KBM-7 (cell line): Measurements from ENCODE around the gene NLRP1.
A peak's percentile ranks its signal among the peaks of the same experiment; 100 is the strongest.

ENCODE experiments used
- DNase-seq: peaks from one replicate; pipeline ENCODE4 v3.0.0-alpha.2; 2015
- in situ Hi-C: fragments of 300-500 bp; cut with MboI; formaldehyde crosslinking; loops from 2 replicates; pipeline ENCODE4 v1.14.3; 2020; ENCODE audit warnings: low sequenced_read_pairs, low pct_unique_long_range_greater_than_20kb, mixed read lengths

Gene NLRP1

DNA sequence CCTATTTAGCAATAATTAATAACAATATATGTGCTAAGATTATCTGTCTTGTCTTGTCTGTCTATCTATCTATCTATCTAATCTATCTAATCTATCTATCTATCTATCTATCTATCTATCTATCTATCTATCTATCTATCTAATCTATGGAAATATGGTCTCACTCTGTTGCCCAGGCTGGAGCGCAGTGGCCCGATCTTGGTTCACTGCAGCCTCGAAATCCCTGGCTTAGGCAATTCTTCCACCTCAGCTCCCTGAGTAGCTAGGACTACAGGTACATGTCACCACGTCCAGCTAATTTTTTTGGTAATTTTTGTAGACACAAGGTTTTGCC lies 53.3 kb downstream of the NLRP1 start:
- in situ Hi-C loops: no loop called here
- no peak for DNase-seq

DNA sequence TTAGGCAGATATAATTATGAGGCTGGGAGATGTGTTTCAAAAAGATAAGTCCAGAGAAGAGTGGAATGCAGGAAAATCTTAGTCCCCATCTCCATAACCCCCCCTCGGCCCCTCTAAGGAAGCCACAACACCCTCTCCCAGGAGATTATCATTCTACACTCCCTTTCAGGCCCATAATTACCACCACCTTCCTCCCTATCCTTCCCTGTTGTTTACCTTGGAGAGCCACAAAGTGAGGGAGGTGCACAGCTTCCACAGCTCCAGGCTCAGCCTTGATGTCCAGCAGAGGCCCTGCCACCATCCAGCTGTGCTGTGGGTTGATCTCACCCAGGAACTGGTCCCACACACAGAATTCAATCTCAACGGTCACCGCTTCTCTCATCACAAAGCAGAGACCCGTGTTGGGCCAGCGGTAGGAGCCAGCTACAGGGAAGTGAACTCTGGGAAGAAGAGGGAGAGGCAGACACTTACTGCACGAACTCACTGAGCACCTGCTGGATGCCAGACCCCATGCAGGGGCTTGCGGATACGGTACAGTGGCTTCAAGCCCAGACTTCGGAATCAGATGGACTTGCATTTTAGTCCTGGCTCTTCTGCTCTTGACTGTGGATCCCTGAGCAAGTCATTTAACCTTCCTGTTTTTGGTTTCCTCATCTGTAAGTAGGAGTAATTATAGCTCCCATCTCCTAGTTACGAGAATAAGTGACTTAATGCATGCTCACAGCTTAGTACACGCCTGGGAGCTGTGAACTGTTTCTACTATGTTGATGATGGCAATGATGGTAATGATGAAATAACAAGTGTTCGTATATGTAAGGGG lies 53.8 kb downstream of the NLRP1 start:
- DNase-seq: no peak
- in situ Hi-C loops: no loop called here

DNA sequence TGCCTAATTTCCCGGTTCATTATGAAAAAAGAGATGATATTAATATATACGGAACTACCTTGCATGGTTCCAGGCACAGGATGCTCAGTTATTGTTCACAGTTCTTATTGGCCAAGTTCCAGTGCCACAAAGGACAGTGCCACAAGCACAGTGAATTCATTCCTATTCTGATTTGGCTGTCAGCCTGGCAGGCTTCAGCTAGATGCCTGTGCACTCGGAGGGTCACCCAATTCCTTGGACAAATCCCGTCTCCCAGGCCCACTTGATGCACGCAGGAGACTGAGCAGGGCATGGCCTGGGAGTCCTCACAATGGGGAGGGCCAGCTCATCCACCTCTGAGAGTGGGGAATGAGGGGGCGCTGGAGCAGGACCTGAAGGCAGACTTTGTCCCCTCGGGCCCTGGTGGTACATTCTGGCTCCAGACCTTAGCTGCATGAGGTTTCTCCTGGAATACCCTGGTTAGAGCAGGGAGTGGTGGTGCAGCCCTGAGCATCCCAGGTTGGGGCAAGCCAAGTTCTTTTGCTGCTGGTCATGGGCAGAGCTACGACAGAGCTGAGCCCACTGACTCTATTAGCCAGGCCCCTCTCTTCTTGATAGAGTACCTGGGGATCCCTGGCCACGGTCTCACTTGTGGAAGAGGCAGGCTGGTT lies 56.6 kb downstream of the NLRP1 start:
- DNase-seq: no peak

DNA sequence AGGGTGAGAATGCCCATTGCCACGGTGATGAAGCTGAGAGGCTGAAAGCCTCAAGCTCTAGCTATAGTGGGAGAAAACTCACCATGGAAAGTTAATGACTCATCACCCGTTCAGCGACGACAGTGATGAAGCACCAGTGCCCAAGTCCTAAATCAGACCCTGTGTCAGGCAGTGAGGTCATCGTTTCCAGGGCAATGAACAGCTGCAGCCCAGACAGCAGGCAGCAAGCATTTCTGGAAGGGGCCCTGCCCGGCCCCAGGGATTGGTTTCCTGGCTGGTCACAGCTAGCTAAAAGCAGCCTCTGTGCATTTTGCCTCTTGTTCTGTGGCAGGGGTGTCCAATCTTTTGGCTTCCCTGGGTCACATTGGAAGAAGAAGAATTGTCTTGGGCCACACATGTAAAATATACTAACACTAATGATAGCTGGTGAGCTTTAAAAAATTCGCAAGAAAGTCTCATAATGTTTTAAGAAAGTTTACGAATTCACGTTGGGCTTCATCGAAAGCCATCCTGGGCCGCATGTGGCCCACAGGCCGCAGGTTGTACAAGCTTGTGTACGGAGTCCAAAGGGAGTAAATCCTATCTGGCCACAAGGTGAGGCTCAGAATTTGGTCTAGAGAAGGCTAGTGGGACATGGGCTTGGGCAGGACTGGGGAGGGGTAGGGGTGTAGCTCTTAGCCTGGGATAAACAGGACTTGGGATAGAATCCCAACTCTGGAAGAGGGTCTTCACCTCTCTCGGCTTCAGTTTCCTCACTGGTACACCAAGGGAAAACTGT lies 57.3 kb downstream of the NLRP1 start:
- DNase-seq: peak; percentile 39
- in situ Hi-C loops: no loop called here

More for the DNA sequence above, 56.6 kb downstream of the NLRP1 start:
- in situ Hi-C loops: no loop called here

DNA sequence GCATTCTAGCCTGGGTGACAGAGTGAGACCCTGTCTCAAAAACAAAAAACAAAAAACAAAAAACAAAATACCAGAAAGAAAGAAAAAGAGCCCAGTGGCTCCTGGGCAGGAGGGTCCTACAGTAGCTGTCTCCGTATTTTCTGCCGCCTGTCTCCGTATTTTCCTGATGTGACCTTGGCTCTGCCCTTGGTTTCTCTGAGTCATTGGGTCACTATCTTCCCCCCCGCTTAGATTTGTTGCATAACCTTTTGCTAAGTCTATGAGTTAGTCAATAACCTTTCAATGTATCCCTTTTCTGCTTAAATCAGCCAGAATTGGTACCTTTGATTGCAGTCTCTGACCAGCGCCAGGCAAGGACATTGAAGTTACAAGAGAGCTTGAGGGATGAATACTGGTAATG lies 61.1 kb downstream of the NLRP1 start:
- in situ Hi-C loops: no loop called here
- no peak for DNase-seq

DNA sequence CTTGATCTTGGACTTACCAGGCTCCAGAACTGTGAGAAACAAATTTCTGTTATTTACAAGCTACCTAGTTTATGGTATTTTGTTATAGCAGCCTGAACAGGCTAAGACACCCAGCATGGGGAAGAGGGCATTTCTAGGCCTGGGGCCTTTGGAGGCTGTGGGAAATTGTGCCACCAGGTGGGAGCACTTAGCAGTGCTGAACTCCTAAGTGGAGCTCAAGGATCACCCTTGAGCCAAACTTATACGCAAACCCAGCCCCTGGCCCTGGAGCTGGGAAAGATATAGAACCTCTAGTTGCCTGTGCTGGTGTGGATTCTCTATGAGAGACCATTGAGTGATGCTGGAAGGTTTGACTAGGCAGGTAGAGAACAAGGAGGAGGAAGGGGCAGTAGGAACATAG lies 61.8 kb downstream of the NLRP1 start:
- in situ Hi-C loops: no loop called here
- no peak for DNase-seq

DNA sequence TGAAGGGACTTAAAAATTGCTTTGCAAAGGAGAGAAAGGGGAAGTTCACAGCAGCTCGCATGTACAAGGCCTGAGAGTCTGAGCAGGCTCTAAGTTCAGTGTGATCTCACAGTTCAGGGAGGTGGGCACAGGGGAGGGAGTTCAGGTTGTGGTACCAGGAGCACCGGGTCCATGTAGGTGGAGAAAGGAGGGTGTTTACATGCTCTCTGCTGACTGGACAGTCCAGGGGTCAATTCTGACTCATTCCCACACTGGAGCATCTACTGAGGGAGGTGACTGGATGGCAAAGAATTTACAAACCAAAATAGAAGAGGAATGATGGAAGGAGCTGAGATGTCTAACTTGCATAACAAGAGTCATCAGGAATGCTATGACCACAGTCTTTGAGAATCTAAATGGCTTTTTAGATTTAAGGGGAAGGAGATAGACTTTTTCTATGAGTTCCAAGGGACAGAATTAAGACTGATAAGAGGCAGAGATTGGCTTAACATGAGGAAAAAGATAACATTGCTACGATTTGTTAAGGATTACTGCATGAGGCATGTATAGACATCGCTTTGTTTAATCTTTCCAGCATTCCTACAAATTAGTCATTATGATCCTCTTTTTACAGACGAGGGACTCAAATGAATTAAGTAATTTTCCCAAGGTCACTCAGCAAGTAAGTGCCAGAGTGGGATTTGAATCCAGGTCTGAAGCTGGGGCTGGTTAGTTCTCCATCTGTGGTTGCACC lies 68.1 kb downstream of the NLRP1 start:
- in situ Hi-C loops: no loop called here
- DNase-seq: peak; percentile 36

DNA sequence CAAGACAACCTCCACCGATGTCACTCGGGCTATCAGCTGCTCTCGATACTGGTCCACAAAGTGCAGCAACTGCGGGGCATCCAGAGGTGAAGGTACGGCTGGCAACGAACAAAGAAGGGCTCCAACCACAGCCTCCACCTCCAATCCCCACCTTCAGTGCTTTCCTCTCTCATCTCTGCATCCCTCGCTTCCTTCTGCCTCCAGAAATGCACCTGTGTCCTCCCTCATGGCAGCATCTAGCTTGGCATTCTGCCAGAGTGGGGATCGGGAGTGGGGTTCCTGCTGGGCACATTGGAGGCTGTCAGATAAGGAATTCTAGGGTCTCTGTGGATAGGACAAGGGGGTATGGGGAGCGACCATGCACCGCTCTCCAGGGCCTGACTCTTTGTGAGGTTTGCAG lies 69.3 kb downstream of the NLRP1 start:
- DNase-seq: no peak
- in situ Hi-C loops: no loop called here

DNA sequence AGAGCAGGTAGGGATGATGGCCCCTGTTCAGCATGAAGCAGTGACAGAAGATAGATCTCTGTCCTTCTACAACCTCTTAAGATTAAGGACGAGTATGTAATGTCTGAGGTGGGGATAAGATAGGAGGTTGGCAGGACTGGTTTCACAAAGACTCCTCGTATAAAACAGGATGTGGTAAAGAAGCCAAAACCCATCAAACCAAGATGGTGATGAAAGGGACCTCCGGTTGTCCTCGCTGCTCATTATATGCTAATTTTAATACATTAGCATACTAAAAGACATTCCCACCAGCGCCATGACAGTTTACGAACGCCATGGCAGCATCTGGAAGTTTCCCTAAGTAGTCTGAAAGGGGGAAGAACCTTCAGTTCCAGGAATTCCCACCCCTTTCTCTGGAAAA lies 70.7 kb downstream of the NLRP1 start:
- peak; percentile 34 for DNase-seq
- in situ Hi-C loops: no loop called here

DNA sequence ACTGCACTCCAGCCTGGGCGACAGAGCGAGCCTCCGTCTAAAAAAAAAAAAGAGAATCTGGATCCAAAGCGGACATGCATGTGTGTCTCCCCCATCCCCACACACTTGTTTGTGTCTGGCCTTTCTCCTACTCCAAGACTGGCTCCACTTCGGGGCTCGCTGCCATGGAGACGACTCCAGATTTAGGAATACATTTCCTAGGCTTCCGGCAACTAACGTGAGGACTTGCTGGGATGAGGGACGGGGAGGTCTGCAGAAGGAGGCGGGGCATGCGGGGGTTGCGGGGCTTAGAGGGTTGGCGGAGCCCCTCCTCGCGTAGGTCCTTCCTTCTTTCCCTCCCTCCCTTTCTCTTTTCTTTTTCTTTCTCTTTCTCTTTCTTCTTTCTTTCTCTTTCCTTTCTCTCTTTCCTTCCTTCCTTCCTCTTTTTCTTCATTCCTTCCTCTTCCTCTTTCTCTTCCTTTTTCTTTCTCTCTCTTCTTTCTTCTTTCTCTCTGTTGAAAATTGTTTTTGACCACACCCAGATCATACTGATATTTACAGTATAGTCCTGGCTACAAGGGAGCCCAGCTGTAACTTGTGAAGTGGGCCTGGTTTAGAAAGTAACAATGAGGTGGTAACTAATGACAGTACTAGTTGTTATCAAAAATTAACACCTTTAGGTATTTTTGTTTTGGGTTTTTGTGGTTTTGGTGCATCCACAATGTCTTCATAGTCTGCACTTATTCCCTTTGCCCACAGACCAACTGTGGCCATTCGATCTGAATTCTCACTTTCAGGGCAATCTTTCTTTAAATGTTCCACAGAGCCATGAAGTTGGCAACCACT lies 72.7 kb downstream of the NLRP1 start:
- DNase-seq: no peak
- in situ Hi-C loops: no loop called here

DNA sequence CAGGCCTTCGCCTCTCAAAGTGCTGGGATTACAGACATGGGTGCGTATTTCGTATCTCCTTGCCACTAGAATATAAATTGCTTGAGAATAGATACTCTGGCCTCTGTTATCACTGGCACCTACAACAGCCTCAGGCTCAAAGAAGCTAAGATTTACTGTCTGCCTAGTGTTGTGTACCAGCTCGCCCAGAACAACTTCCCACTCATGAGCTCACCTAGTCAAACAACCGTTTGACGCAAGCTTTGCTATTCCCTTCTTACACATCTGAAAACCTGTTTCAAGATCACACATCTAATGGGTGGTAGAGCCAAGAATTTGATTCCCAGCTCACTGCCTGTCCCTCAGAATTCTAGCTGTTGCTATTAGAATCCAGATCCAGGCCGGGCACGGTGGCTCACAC lies 73.5 kb downstream of the NLRP1 start:
- no peak for DNase-seq
- in situ Hi-C loops: no loop called here

DNA sequence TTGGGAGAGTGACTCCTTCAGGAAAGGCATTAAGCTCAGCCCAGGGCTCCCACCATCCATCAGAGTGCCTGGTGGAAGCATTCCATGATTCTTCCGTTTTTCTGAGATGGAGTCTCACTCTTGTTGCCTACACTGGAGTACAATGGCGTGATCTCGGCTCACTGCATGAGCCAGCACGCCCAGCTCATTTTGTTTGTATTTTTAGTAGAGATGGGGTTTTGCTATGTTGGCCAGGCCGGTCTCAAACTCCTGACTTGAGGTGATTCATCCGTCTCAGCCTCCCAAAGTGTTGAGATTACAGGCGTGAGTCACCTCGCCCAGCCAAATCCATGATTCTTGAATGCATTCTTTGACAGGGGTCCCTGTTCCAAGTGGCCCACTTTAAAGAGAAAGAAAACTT lies 74.8 kb downstream of the NLRP1 start:
- no peak for DNase-seq
- in situ Hi-C loops: no loop called here

DNA sequence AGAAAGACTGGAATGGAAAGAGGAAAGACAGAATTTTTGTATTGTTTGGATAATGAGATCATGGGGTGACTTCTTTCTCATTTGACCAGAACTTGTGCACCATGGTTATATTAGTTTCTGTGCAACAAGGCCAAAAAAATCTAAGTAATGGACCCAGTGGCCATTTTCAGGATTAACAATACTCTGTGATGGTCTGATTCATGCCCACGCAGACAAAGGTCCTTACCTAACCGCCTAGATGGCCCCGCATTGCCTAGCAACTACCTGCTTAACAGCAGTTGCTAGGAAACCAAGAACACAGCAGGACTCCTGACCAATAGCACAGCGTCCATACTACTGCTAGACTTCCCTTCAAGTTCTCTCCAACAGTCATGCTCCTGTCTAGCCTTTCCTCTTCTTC lies 75.5 kb downstream of the NLRP1 start:
- in situ Hi-C loops: no loop called here
- DNase-seq: no peak

DNA sequence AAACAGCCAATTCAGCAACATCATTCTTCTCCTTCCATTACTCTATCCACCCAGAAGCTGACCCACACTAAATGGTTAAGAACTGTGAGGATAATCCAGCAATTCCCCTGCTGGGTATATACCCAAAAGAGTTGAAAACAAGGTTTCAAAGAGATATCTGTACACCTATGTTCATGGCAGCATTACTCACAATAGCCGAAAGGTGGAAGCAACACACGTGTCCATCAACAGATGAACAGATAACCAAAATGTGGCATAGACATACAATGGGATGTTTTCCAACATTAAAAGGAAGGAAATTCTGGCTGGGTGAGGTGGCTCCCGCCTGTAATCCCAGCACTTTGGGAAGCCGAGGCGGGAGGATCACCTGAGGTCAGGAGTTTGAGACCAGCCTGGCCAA lies 78.0 kb downstream of the NLRP1 start:
- in situ Hi-C loops: no loop called here

DNA sequence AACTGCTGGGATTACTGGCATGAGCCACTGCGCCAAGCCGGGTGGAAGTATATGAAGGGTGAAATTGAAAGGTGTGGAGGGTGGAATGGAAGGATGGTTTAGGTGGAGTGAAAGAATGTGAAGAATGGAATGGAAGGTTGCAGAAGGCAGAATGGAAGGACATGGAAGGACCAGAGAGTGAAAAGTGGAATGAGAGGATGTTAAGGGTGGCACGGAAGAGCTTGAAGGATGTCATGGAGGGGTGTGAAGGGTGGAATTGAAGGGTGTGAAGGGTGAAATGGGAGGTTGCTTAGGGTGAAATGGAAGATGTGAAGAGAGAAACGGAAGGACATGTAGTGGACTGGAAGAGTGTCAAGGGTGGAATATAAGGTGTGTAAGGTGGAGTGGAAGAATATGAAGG lies 81.8 kb downstream of the NLRP1 start:
- in situ Hi-C loops: no loop called here
- DNase-seq: no peak

More for the DNA sequence above, 78.0 kb downstream of the NLRP1 start:
- DNase-seq: no peak

DNA sequence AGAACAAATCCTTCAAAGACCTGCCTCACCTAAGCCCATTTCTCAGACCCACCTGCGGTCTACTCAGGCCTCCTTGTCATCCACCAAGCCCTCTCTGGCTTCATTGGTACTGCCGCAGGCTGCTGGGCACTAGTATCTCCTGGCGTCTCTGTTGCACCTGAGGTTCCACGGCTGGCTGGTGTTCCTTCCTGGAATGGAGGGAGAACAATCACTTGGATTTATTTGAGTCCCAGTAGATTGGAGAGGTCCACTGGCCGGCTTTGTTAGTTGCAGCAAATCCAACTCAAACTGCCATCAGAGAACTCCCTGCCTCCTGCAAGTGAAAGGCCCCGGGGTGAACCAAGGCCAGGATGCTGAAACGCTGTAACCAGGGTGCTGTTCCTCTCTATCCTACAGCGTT lies 82.6 kb downstream of the NLRP1 start:
- no peak for DNase-seq
- in situ Hi-C loops: no loop called here

DNA sequence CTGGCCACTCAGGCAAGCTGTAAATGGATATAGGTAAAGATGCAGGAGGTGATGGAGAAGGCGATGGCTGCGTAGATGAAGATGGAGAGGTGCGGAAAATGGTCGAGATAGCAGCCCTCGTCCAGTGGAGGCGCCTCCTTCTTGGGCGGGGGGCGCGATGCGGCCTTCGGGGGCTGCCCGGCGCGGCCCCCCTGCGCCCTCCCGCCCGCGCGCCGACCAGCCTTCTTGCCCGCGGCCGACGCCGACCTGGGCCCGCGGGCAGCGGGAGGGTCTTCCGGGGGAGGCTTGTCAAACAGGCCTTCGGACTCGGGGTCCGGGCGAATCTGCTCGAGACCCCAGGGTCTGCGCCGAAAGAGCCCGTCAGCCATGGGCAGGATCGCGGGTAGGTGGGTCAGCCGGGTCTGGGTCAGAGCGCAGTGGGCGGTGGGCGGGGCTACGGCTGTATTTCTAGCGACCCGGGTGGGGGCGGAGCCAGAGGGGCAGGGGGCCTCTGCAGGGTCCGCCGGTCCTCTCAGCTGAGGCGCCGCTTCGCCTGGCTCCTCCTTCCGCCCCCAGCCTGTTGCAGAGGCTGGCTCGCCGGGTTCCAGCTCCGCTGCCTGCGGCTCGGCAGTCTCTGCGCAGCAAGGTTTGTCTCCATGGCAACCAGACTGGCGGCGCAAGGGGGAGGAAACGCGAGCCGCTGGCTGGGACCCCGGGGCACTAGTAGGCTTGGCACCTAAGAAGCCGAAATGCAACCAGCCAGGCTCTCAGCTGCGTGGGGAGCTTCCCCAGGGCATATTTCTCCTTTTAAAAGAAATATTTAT lies 83.5 kb downstream of the NLRP1 start:
- in situ Hi-C loops: no loop called here
- peak; percentile 79 for DNase-seq

DNA sequence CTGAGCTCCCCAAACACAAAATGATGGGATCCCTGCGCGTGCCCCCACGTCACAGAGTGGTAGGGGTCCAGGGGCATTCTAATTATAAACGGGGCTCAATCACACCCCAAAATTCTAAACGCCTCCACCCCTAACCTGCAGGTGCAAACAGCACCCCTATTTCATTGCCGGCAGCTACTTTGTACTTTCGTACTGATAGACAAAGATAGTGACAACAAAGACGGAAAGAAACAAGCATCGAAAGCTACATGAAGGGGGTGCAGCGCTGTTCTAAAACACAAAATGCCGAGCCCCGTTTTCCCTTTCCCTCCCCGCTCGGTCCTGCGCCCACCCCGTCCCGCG lies 84.1 kb downstream of the NLRP1 start:
- no peak for DNase-seq
- in situ Hi-C loops: no loop called here
